Lower leg skin (tissue), 4 donors: Measurements from ENCODE around the gene DSC3. TPM values are rescaled to one million over a fixed set of nuclear protein-coding genes. Genes with fewer than 3 reads are reported as not detected.

Experiments used
- DNase-seq, 2 donors: peaks; one replicate each; pipeline ENCODE4 v3.0.0-alpha.2; 2019; ENCODE audit warnings: low spot score in 2 of 2
- H3K4me3 ChIP-seq: fragments of 200-600 bp; sonication (generic); 2 replicates; pipeline ENCODE4 v1.5.1; 2017; ENCODE audit warnings: mild to moderate bottlenecking, low read depth; ENCODE audit not compliant: poor library complexity, severe bottlenecking
- CTCF ChIP-seq, 3 donors: fragments of 450-650 bp; IDR thresholded peaks; one replicate each; pipeline ENCODE4 v1.5.1; 2016; ENCODE audit warnings: antibody characterized with exemption in 3 of 3, mild to moderate bottlenecking in 3 of 3, moderate library complexity in 2 of 3
- POLR2A ChIP-seq, 2 donors: fragments of 450-650 bp; IDR thresholded peaks; one replicate each; pipeline ENCODE4 v1.6.1; 2016 to 2017; ENCODE audit warnings: antibody characterized with exemption in 2 of 2, mild to moderate bottlenecking in 1 of 2, moderate library complexity in 1 of 2
- WGBS, 2 donors: methylation state at CpG; one replicate each; pipeline ENCODE4 v1.1.5; 2018; 5-methylcytosine and 5-hydroxymethylcytosine counted together
- intact Hi-C: fragments of 100-400 bp; cut with DNase I; formaldehyde crosslinking; loops from one replicate; pipeline ENCODE4 v1.15.0; 2023; ENCODE audit warnings: low total_unique reads
- total RNA-seq, 4 donors: library from RNA; depleted of rRNA; stranded (reverse); fragments of >200 nt; gene quantifications; one replicate each; pipeline ENCODE4 v1.1.0, GENCODE V29; 2016

Gene DSC3
- total RNA-seq = 1,000 to 10,000 TPM in 1 of 4 donors, 100 to 1,000 TPM in 3; 661 to 1,000 (median 831) TPM

- 1 to 2% methylated on average over 37 to 48 of the region's 73 CpGs for WGBS, 2 donors
- intact Hi-C loops = loop anchor here (5.0 kb wide), 1 partner anchor 280 kb away; no protein-coding TSS in a partner anchor
- no peak for TF ChIP-seq POLR2A (IDR thresholded peaks at IDR 0.05)
- TF ChIP-seq CTCF (IDR thresholded peaks at IDR 0.05) = no peak
- H3K4me3 ChIP-seq = peak within 1 kb of the TSS; percentile 46
- peak; percentile 74 to 92 for DNase-seq
Observed at GRCh38 chr18:31042406-31043181, at the start of gene DSC3. Gene DSC3, minus strand, starts transcription at chr18:31042742. Its CDS starts 82 bp downstream, at chr18:31042660.

DNA sequence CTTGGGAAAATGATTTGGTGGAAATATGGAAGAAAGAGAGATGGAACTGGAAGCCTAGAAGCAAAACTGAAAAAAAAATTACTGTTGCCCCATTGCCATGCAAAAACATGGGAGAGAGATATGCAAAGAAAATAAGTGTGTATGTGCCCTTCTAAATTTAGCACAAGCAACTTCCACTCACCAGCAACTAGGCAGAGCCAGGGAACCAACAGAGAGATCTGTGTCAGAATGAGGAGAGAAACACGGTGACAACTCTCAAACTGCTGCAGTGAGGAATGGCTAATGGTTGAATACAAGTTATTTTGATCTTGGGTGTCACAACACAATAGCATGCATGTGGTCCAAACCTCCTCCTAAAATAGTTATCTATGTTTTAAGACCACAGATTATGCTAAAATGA, 48.8 kb upstream of the DSC3 start:
- intact Hi-C loops = no loop called here
- WGBS, 2 donors = 64 to 88% methylated on average over 1 of the region's 1 CpG

DNA sequence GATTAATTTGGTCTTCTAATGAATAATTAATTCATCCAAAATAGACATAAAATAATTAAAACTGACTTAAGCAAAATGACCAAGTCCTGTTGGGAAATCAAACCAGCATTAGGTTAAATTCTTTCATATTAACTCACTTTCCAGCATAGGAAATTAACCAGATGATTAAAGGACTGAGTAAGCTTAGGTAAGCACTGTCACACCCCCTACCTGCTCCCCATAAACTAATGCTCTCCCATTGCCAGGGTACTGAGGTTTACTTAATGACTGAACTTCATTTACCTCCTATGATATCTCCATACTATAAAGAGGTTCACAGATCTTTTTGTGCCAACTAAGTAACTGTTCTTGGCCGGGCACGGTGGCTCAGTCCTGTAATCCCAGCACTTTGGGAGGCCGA, 46.0 kb upstream of the DSC3 start:
- no peak overlapping the region for H3K4me3 ChIP-seq
- WGBS, 2 donors = 95 to 96% methylated on average over 3 of the region's 3 CpGs
- TF ChIP-seq POLR2A (IDR thresholded peaks at IDR 0.05) = no peak
- TF ChIP-seq CTCF (IDR thresholded peaks at IDR 0.05) = no peak
- no peak for DNase-seq
- intact Hi-C loops = no loop called here

More for the DNA sequence above, 48.8 kb upstream of the DSC3 start:
- no peak for DNase-seq
- no peak overlapping the region for H3K4me3 ChIP-seq
- TF ChIP-seq POLR2A (IDR thresholded peaks at IDR 0.05) (no peak), CTCF (IDR thresholded peaks at IDR 0.05) (no peak)

GRCh38 chr18:31079973-31080372, 37.4 kb upstream of the DSC3 start:
- 86 to 88% methylated on average over 3 of the region's 3 CpGs for WGBS, 2 donors
- H3K4me3 ChIP-seq = no peak overlapping the region
- intact Hi-C loops = no loop called here
- no peak for DNase-seq
- TF ChIP-seq CTCF (IDR thresholded peaks at IDR 0.05) (no peak), POLR2A (IDR thresholded peaks at IDR 0.05) (no peak)

GRCh38 chr18:31077878-31078277, 35.3 kb upstream of the DSC3 start:
- intact Hi-C loops = no loop called here
- no peak for DNase-seq
- 29 to 42% methylated on average over 1 of the region's 1 CpG for WGBS, 2 donors
- H3K4me3 ChIP-seq = no peak overlapping the region
- TF ChIP-seq CTCF (IDR thresholded peaks at IDR 0.05) (no peak), POLR2A (IDR thresholded peaks at IDR 0.05) (no peak)
